Calu3 (cell line): ENCODE results near the gene CDT1. TPM values are rescaled to one million over a fixed set of nuclear protein-coding genes. Genes with fewer than 3 reads are reported as not detected.
A peak's percentile ranks its signal among the peaks of the same experiment; 100 is the strongest.

Experiments
- BruUV-seq: library from RNA; stranded (reverse); fragments of 400-500 nt; replicated peaks from 2 replicates; lab custom pipeline; 2021; lab: Mats Ljungman, UMichigan
- CTCF ChIA-PET: fragments of 300-600 bp; sonication (Branson Sonifier 250); formaldehyde crosslinking; loops from one replicate; lab custom pipeline; 2022; ENCODE audit warnings: antibody characterized with exemption; lab: Charles Lee
- DNase-seq: peaks from one replicate; pipeline ENCODE4 v3.0.0; 2022
- H3K27ac Mint-ChIP-seq: one replicate; pipeline ENCODE4 v1.8.0; 2022; ENCODE audit warnings: mixed read lengths; ENCODE audit not compliant: unreplicated experiment
- H3K27me3 Mint-ChIP-seq: one replicate; pipeline ENCODE4 v1.8.0; 2022; ENCODE audit warnings: mixed read lengths; ENCODE audit not compliant: unreplicated experiment
- H3K36me3 Mint-ChIP-seq: one replicate; pipeline ENCODE4 v1.8.0; 2022; ENCODE audit warnings: mild to moderate bottlenecking, moderate library complexity, mixed read lengths; ENCODE audit not compliant: insufficient read depth, unreplicated experiment
- H3K4me1 Mint-ChIP-seq: one replicate; pipeline ENCODE4 v1.8.0; 2022; ENCODE audit warnings: mild to moderate bottlenecking, low read depth, mixed read lengths; ENCODE audit not compliant: unreplicated experiment
- H3K4me3 Mint-ChIP-seq: one replicate; pipeline ENCODE4 v1.8.0; 2022; ENCODE audit warnings: mild to moderate bottlenecking, low read depth, moderate library complexity, mixed read lengths; ENCODE audit not compliant: unreplicated experiment
- H3K9me3 Mint-ChIP-seq: one replicate; pipeline ENCODE4 v1.8.0; 2022; ENCODE audit warnings: low read depth, mixed read lengths; ENCODE audit not compliant: unreplicated experiment
- intact Hi-C: fragments of 100-400 bp; cut with micrococcal nuclease; formaldehyde crosslinking; loops from one replicate; pipeline ENCODE4 v1.10.0; 2022; ENCODE audit not compliant: unreplicated experiment
- total RNA-seq: library from RNA; stranded (reverse); gene quantifications from 2 replicates; pipeline ENCODE4 v1.2.3, GENCODE V29; 2022
- TF ChIP-seq, protein P1 (sequence below): fragments of 200-600 bp; IDR thresholded peaks from one replicate; pipeline ENCODE4 v1.8.0; 2022; ENCODE audit warnings: antibody characterized with exemption; ENCODE audit not compliant: unreplicated experiment

Gene CDT1
- total RNA-seq, 1 experiment from 2014 or later = 74.8 TPM

DNA sequence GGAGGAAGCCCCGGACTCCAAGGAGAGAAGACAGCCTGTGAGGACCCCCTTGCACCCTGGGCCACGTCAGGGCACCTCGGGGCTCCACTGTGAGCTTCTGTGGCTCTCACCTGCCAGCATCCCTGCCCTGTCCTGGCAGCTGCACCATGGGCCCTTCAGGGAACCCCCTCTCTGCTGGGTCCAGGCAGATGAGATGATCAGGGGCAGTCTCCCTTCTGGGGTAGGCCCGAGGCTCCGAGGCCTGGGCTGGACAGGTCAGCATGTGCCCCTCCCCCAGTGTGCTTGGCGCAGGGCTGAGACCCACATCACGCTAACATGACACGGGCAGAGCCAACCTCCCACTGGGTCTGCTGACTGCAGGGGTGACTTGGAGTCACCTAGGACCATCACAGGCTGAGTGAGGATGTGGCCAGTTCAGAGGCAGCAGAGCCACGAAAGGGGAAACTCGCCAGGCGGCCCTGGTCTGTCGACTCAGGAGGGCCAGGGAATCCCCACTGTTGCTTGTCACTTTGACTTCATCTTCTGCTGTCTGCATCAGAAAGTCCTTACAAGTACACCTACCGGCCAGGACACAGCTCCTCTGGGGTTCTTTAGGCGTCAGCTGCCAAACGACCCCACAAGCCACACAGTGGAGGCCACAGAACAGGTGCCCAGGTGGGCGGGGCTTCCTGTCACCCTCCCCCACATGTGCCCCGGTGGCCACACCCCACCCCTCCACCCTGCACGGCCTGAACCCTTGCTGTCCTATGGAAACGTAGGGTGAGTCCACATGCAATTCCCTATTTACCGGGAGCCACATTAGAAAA is 50.9 kb downstream of the CDT1 start:
- no peaks in the 10 kb centered on the region for H3K27me3 Mint-ChIP-seq
- H3K9me3 Mint-ChIP-seq = no peaks in the 10 kb centered on the region
- H3K4me3 Mint-ChIP-seq = peak overlapping the region; percentile 89
- no peak for DNase-seq
- BruUV-seq = no TSS peak
- CTCF ChIA-PET = interaction anchor here (0.6 kb wide), 1 partner anchor 132 kb away, joined by 3 read pairs; no protein-coding TSS in a partner anchor
- peaks cover 17% of the 10 kb centered on the region for H3K4me1 Mint-ChIP-seq
- intact Hi-C loops = no loop called here
- H3K27ac Mint-ChIP-seq = no peak overlapping the region
- H3K36me3 Mint-ChIP-seq = peaks cover 23% of the 10 kb centered on the region
- TF ChIP-seq, protein P1, sequence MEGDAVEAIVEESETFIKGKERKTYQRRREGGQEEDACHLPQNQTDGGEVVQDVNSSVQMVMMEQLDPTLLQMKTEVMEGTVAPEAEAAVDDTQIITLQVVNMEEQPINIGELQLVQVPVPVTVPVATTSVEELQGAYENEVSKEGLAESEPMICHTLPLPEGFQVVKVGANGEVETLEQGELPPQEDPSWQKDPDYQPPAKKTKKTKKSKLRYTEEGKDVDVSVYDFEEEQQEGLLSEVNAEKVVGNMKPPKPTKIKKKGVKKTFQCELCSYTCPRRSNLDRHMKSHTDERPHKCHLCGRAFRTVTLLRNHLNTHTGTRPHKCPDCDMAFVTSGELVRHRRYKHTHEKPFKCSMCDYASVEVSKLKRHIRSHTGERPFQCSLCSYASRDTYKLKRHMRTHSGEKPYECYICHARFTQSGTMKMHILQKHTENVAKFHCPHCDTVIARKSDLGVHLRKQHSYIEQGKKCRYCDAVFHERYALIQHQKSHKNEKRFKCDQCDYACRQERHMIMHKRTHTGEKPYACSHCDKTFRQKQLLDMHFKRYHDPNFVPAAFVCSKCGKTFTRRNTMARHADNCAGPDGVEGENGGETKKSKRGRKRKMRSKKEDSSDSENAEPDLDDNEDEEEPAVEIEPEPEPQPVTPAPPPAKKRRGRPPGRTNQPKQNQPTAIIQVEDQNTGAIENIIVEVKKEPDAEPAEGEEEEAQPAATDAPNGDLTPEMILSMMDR = no peak

DNA sequence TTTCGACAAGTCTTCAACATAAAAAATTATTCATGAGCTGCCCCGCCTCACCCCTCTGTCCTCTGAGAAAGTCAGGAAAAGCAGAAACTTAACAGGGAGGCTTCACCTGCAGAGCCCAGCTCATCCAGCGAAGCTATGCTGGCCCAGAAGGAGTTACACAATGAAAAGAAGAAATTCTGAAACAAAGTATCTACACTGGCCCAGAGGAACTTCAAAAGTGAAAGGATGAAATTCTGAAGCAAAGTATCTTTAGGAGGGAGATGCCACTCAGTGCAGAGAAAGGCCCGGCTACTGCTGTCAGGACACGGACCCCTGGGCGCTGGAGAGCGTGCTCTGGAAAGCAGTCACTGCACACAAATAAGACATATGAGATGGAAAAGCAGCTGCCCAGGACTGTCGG is 51.6 kb downstream of the CDT1 start:
- H3K9me3 Mint-ChIP-seq = no peaks in the 10 kb centered on the region
- CTCF ChIA-PET = interaction anchor here (0.6 kb wide), 1 partner anchor 131 kb away, joined by 3 read pairs; no protein-coding TSS in a partner anchor
- BruUV-seq = no TSS peak
- peak overlapping the region; percentile 16 for H3K27ac Mint-ChIP-seq
- peaks cover 23% of the 10 kb centered on the region for H3K36me3 Mint-ChIP-seq
- DNase-seq = no peak
- intact Hi-C loops = no loop called here
- H3K4me1 Mint-ChIP-seq = peaks cover 17% of the 10 kb centered on the region
- H3K4me3 Mint-ChIP-seq = peak overlapping the region; percentile 89
- no peaks in the 10 kb centered on the region for H3K27me3 Mint-ChIP-seq
- TF ChIP-seq, protein P1 = no peak

DNA sequence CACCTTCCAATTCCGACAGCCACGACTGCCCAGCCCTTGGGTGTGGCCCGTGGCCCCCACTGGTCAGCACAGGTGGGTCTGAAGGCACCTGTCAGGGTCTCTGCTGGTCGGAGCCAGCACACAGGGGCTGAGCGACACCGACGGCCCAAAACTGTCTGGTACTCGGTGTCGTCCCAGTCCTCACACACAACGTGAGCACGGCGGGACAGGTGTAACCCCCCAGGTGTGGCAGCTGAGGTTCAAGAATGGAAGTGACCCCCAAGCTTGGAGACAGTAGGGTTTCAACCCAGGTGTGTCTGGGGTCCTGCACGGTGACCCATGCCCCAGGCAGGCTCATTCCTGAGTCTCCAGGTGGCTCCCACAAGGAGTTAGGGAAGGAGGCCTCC is 52.1 kb downstream of the CDT1 start:
- intact Hi-C loops = no loop called here
- H3K4me1 Mint-ChIP-seq = peaks cover 17% of the 10 kb centered on the region
- no peaks in the 10 kb centered on the region for H3K27me3 Mint-ChIP-seq
- CTCF ChIA-PET = interaction anchor here (1.2 kb wide), 1 partner anchor 116 kb away, joined by 3 read pairs; no protein-coding TSS in a partner anchor
- TF ChIP-seq, protein P1 = no peak
- DNase-seq = no peak
- H3K9me3 Mint-ChIP-seq = no peaks in the 10 kb centered on the region
- peak overlapping the region; percentile 89 for H3K4me3 Mint-ChIP-seq
- peaks cover 23% of the 10 kb centered on the region for H3K36me3 Mint-ChIP-seq
- H3K27ac Mint-ChIP-seq = peak overlapping the region; percentile 65
- BruUV-seq = no TSS peak

DNA sequence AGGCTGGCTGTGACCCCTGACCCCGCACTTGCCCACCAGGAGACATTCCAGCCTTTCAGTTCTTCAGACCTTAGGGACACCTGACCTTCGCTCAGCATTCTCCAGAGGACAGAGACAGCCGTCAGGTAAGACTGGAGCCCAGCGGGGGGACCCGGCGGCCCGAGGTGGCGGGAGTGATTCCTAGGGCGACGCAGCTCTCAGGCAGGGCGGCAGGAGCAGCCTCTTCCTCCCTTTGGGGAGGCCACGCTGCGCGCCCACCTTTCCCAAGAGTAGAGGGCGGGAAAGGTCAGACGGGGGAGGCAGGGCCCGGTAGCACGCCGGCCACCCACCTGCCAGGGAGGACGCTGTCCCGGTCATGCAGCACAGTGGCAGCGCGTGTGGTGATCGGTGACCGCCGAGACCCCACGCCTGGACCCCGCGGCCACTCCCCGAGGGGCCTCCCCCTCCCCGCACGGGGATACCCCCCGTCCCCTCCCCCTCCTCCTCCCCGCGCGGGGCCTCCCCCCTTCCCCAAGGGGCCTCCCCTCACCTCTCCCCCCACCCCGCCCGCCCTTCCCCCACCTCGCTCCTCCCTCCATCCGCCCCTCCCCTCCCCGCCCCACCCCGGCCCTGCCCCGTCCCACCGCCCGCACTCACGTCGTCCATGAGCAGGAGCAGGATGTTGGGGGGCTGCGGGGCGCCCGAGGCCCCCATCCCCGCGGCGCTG is 52.7 kb downstream of the CDT1 start:
- H3K27me3 Mint-ChIP-seq = no peaks in the 10 kb centered on the region
- peaks cover 23% of the 10 kb centered on the region for H3K36me3 Mint-ChIP-seq
- BruUV-seq = no TSS peak
- H3K9me3 Mint-ChIP-seq = no peaks in the 10 kb centered on the region
- TF ChIP-seq, protein P1 = no peak
- H3K4me1 Mint-ChIP-seq = peaks cover 17% of the 10 kb centered on the region
- CTCF ChIA-PET = interaction anchor here (1.2 to 1.9 kb wide), 4 partner anchors 40 to 311 kb away, joined by 3 to 8 read pairs (median 8); no protein-coding TSS in a partner anchor
- H3K27ac Mint-ChIP-seq = peak overlapping the region; percentile 97
- intact Hi-C loops = no loop called here
- peak overlapping the region; percentile 89 for H3K4me3 Mint-ChIP-seq
- DNase-seq = peak; percentile 26
